Urinary bladder (tissue), 4 donors: ENCODE measurements around the gene TIGAR. TPM values are rescaled to one million over a fixed set of nuclear protein-coding genes. Genes with fewer than 3 reads are reported as not detected.

Experiments used
- DNase-seq: peaks from one replicate; pipeline ENCODE4 v3.0.0-alpha.2; 2015; ENCODE audit errors: extremely low spot score
- H3K27ac ChIP-seq: one replicate; pipeline ENCODE4 v1.5.1; 2013; ENCODE audit warnings: low read depth, mild to moderate bottlenecking, moderate library complexity
- H3K36me3 ChIP-seq: one replicate; pipeline ENCODE4 v1.6.1; 2013; ENCODE audit warnings: mild to moderate bottlenecking, moderate library complexity; ENCODE audit not compliant: insufficient read depth
- H3K4me1 ChIP-seq: one replicate; pipeline ENCODE4 v1.6.1; 2013; ENCODE audit warnings: mild to moderate bottlenecking, moderate library complexity; ENCODE audit not compliant: insufficient read depth
- H3K4me3 ChIP-seq: one replicate; pipeline ENCODE4 v1.5.1; 2013; ENCODE audit warnings: low read depth, low read length
- WGBS: extraction: QIAGEN DNeasy Blood & Tissue Kit; methylation state at CpG from one replicate; pipeline ENCODE4 v1.1.7; 2013; 5-methylcytosine and 5-hydroxymethylcytosine counted together
- polyA plus RNA-seq: library from polyadenylated mRNA; stranded (reverse); fragments of 200-250 nt; gene quantifications from one replicate; pipeline ENCODE4 v1.2.3, GENCODE V29; 2013
- total RNA-seq: library from RNA; depleted of rRNA; stranded (reverse); fragments of >200 nt; gene quantifications from one replicate; pipeline ENCODE4 v1.2.3, GENCODE V29; 2014
- donor health status: healthy with polysubstance abuse.
- donor health status: healthy.

TIGAR gene
- total and polyA plus RNA-seq, 2 donors, result 3.6 to 5.8 TPM

- Histone ChIP-seq H3K4me3 (no peak overlapping the region), H3K27ac (no peak overlapping the region), H3K36me3 (no peaks in the 10 kb centered on the region), H3K4me1 (no peaks in the 10 kb centered on the region)
- WGBS, result 66% methylated on average over 1 of the region's 1 CpG
- no peak for DNase-seq
Measured at GRCh38 chr12:4388032-4388431, 67.0 kb downstream of the TIGAR start.

- H3K27ac ChIP-seq, result no peak overlapping the region
- no peaks in the 10 kb centered on the region for H3K4me1 ChIP-seq
- 39% methylated on average over 2 of the region's 2 CpGs for WGBS
- H3K4me3 ChIP-seq, result no peak overlapping the region
- no peaks in the 10 kb centered on the region for H3K36me3 ChIP-seq
- DNase-seq, result no peak
Measured at GRCh38 chr12:4388662-4389061, 67.6 kb downstream of the TIGAR start.

GRCh38 chr12:4392223-4392742, 71.3 kb downstream of the TIGAR start:
- no peak for DNase-seq
- H3K4me1 ChIP-seq, result no peaks in the 10 kb centered on the region
- H3K4me3 ChIP-seq, result no peak overlapping the region
- WGBS, result 43% methylated on average over 15 of the region's 15 CpGs
- H3K27ac ChIP-seq, result no peak overlapping the region
- H3K36me3 ChIP-seq, result no peaks in the 10 kb centered on the region

GRCh38 chr12:4393211-4393610, 72.2 kb downstream of the TIGAR start:
- no peak overlapping the region for H3K4me3 ChIP-seq
- no peak overlapping the region for H3K27ac ChIP-seq
- H3K4me1 ChIP-seq, result no peaks in the 10 kb centered on the region
- no peak for DNase-seq
- WGBS, result 81% methylated on average over 5 of the region's 5 CpGs
- H3K36me3 ChIP-seq, result no peaks in the 10 kb centered on the region

- no peaks in the 10 kb centered on the region for H3K36me3 ChIP-seq
- DNase-seq, result no peak
- WGBS, result 85% methylated on average over 2 of the region's 2 CpGs
- no peak overlapping the region for H3K4me3 ChIP-seq
- H3K27ac ChIP-seq, result no peak overlapping the region
- H3K4me1 ChIP-seq, result no peaks in the 10 kb centered on the region
Measured at GRCh38 chr12:4395818-4396217, 74.8 kb downstream of the TIGAR start.

GRCh38 chr12:4401117-4401516, 80.1 kb downstream of the TIGAR start:
- no peak for DNase-seq
- no peak overlapping the region for H3K27ac ChIP-seq
- H3K4me1 ChIP-seq, result no peaks in the 10 kb centered on the region
- H3K4me3 ChIP-seq, result no peak overlapping the region
- 79% methylated on average over 3 of the region's 3 CpGs for WGBS
- H3K36me3 ChIP-seq, result no peaks in the 10 kb centered on the region

GRCh38 chr12:4402996-4403395, 82.0 kb downstream of the TIGAR start:
- no peaks in the 10 kb centered on the region for H3K4me1 ChIP-seq
- 82% methylated on average over 4 of the region's 4 CpGs for WGBS
- no peak for DNase-seq
- H3K4me3 ChIP-seq, result no peak overlapping the region
- no peak overlapping the region for H3K27ac ChIP-seq
- H3K36me3 ChIP-seq, result no peaks in the 10 kb centered on the region

Other genes starting within 250 kb of the TIGAR start
- 203 TPM for gene CCND2, start 47.5 kb upstream of the TIGAR start, total RNA-seq
- 25.3 TPM for gene CCND2, start 47.5 kb upstream of the TIGAR start, polyA plus RNA-seq
- not detected for gene FGF23, start 58.5 kb downstream of the TIGAR start, total RNA-seq
- gene FGF23, start 58.5 kb downstream of the TIGAR start, polyA plus RNA-seq, result not detected
- 0.74 TPM for gene FGF6, start 124.6 kb downstream of the TIGAR start, total RNA-seq
- 0.16 TPM for gene FGF6, start 124.6 kb downstream of the TIGAR start, polyA plus RNA-seq
- gene RAD51AP1, start 217.7 kb downstream of the TIGAR start, total RNA-seq, result 22.8 TPM
- gene RAD51AP1, start 217.7 kb downstream of the TIGAR start, polyA plus RNA-seq, result 2.4 TPM
- 38.9 TPM for gene DYRK4, start 241.0 kb downstream of the TIGAR start, total RNA-seq
- gene DYRK4, start 241.0 kb downstream of the TIGAR start, polyA plus RNA-seq, result 46.5 TPM